ENCODE data around the gene SNX13.

SNX13 gene

DNA sequence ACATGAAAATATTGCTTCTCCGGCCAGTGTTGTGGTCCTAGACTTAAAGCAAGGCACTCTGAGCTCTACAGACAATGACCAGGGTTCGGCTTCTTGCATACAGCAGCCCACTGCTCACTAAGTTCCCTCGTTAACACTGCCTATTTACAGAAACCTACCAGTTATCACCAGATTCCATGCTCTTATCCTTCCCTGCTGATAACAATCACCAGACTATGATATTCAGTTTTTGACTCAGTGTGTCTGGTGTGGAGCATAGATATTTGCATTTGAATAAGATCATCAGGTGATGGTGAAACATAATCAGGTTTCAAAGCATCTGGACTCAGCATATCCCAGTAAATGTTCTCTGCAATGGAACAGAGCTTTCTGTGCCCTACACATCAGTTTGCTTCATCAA, 182.3 kb downstream of the SNX13 start:
- Mint-ChIP-seq H3K4me3 (no peak overlapping the region), H3K4me1 (ENCODE audit: low read depth) (no peaks in the 10 kb centered on the region), H3K27ac (no peak overlapping the region), H3K9me3 (no peaks in the 10 kb centered on the region), H3K36me3 (ENCODE audit: low read depth) (no peaks in the 10 kb centered on the region), H3K27me3 (ENCODE audit: low read depth) (peaks cover 7% of the 10 kb centered on the region)
- no peak for DNase-seq (ENCODE audit: low spot score)

DNA sequence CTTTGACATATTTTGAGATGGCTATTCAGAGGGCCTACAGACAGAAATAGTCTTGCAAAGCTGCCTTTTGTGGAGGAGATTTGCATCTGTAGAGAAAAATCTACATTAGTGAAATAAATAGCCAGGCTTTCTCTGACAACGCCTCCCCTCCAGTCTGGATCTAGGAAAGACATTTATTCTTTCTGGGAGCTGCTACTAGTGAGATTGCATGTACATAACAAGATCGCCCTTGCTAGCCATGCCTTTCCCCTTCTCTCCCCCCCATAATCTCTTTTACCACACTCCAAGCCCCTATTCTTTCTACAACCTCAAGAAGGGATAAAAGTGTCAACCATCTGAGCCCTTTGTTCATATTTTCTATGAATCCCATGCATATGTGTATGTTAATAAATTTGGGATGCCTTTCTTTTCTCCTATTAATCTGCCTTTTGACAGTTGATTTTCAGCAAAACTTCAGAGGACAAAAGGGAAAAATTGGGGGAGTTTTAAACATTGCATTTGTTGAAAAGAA, 194.2 kb downstream of the SNX13 start:
- Mint-ChIP-seq H3K36me3 (ENCODE audit: low read depth) (no peaks in the 10 kb centered on the region), H3K9me3 (no peaks in the 10 kb centered on the region), H3K27me3 (ENCODE audit: low read depth) (peaks cover 2% of the 10 kb centered on the region), H3K27ac (no peak overlapping the region), H3K4me3 (no peak overlapping the region), H3K4me1 (ENCODE audit: low read depth) (no peaks in the 10 kb centered on the region)
- no peak for DNase-seq (ENCODE audit: low spot score)

DNA sequence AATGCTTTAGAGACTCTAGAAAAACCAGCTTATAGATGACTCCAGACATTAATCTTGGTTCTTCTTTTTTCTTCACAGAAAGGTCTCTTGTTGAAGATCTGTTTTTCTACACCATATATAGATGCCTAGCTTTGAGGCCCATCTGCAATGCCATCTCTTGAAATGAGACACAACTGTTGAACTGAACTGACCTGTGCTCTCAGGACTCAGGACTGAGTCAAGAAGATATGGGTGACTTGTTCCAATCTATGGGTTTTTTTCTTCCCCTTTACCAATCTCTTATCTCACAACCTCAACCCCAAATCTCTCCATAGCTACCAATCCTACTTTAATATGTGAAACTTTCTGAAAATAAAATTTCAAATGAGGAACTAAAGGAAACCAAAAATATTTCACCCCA, 194.7 kb downstream of the SNX13 start:
- DNase-seq (ENCODE audit: low spot score): no peak
- Mint-ChIP-seq H3K9me3 (no peaks in the 10 kb centered on the region), H3K27ac (no peak overlapping the region), H3K4me3 (no peak overlapping the region), H3K4me1 (ENCODE audit: low read depth) (no peaks in the 10 kb centered on the region), H3K27me3 (ENCODE audit: low read depth) (peaks cover 2% of the 10 kb centered on the region), H3K36me3 (ENCODE audit: low read depth) (no peaks in the 10 kb centered on the region)

DNA sequence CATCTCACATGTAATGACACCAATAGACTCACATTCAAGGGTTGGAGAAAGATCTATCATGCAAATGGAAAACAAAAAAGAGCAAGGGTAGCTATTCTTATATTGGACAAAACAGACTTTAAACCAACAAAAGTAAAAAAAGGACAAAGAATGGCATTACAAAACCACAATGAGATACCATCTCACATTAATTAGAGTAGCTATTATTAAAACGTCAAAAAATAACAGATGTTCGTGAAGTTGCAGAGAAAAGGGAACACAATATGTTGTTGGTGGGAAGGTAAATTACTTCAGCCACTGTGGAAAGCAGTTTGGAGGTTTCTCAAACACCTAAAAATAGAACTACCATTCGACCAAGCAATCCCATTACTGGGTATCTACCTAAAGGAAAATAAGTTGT, 197.0 kb downstream of the SNX13 start:
- DNase-seq (ENCODE audit: low spot score): no peak
- Mint-ChIP-seq H3K27me3 (ENCODE audit: low read depth) (no peaks in the 10 kb centered on the region), H3K27ac (no peak overlapping the region), H3K36me3 (ENCODE audit: low read depth) (no peaks in the 10 kb centered on the region), H3K4me3 (no peak overlapping the region), H3K4me1 (ENCODE audit: low read depth) (no peaks in the 10 kb centered on the region), H3K9me3 (no peaks in the 10 kb centered on the region)

DNA sequence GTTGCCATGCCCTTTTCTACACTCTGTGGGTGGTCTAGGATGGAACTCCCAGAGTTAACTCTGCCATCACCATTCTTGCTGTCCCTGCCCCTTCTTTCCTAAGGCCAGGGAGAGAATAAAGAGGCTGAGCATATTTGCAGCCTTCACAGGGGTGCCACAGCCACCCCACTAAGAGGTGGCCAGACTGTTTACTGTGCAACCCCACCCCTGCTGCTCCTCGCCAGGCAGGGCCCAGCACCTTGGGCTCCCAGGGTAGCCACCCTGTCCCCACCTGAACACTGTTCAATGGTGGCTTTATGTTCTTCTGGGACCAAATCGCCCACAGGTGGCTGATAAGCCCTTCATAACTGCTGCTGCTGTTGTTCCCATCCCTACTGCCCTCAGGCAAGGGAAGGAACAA, 198.9 kb downstream of the SNX13 start:
- H3K9me3 Mint-ChIP-seq: no peaks in the 10 kb centered on the region
- H3K27ac Mint-ChIP-seq: no peak overlapping the region
- peaks cover 2% of the 10 kb centered on the region for H3K27me3 Mint-ChIP-seq (ENCODE audit: low read depth)

More for the DNA sequence above, 198.9 kb downstream of the SNX13 start:
- no peak overlapping the region for H3K4me3 Mint-ChIP-seq
- H3K36me3 Mint-ChIP-seq (ENCODE audit: low read depth): no peaks in the 10 kb centered on the region
- DNase-seq (ENCODE audit: low spot score): no peak
- H3K4me1 Mint-ChIP-seq (ENCODE audit: low read depth): no peaks in the 10 kb centered on the region

Data from T-helper 2 cell treated with Interferon-gamma antibody and Interleukin-4, amounts not matched to agents 5 μg/mL and 100 μg/mL, for 36 hours (primary cell).